Activated T-cell treated with anti-CD3 and anti-CD28 coated beads, Interleukin-2, amount 50 U/mL, for 48 hours (primary cell): ENCODE data around the gene NHEJ1.
A peak's percentile ranks its signal among the peaks of the same experiment; 100 is the strongest.

Source experiments
- DNase-seq, 2 experiments: peaks; one replicate each; pipeline ENCODE4 v3.0.0-alpha.2; 2020

NHEJ1 gene

DNA sequence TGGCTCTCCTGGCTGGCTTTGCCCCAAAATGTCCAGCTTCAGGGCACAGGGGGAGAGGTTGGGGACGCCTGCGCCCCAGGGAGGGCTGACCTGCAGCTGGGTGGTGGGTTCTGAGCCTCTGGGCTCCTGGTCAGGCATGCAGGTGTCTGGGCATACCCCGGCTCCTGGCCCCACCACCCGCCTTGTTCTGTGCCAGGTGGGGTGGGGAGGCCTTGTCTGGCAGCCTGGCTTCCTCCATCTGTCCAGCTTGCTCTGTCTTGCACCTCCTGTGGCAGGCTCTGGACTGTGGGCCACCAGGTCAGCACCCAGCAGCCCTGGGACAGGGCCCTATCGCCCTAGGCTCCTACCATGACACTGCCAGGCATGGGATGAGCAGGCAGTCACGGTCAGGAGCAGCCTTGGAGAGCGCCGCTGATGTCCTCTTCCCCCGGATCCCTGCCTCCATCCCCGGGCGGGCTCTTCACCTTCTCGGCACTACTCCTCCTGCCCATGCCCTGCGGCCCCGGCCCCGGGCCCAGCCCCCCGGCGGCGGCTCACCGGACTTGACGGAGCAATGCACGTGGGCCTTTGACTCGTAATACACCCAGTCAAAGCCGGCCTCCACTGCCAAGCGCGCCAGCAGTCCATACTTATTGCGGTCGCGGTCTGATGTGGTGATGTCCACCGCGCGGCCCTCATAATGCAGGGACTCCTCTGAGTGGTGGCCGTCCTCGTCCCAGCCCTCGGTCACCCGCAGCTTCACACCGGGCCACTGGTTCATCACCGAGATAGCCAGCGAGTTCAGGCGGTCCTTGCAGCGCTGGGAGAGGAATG is 103.5 kb downstream of the NHEJ1 start:
- peak in 1 of 2 experiments; percentile 23 for DNase-seq

GRCh38 chr2:219056176-219056895 is 104.3 kb downstream of the NHEJ1 start:
- no peak for DNase-seq

DNA sequence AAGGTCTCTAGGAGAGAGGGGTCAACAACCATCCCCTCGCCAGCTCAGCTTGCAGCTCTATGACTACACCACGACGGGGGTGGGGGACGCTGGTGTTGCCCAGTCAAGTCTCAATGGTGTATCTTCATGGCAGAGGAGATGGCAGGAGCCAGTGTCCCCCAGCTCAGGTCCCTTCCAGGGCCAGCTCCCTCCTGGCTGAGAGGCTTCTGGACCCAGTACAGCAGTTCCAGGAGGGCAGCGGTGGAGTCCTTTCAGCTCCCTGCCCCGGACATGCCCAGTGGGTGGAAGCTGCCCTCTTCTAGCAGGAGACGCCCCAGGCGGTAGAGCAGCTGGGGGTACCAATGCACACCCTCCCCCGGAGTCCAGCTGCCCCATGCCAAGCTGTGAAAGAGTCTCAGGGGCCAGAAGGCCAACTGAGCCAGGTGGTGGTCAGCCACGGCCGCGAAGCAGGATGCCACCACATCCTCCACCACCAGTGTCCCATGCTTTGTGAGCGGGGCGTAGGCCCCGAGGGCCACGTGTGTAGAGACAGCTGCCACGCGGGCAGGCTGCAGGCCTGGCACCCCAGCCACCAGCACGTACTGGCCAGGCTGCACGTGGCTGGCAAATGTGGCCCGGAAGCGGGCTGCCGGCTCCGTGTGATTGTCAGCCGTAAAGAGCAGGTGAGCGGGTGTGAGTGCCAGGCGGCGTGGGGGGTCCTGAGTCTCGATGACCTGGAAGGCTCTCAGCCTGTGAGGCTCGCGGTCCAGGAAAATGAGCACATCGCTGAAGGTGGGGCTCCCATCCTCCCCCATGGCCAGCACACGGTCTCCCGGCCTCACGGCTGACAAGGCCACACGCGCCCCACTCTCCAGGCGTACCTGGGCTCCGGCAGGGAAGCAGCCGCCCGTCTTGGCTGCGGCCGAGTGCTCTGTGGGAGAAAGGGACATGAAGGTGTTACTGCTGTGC is 105.4 kb downstream of the NHEJ1 start:
- DNase-seq: no peak

- DNase-seq: no peak
Measured at GRCh38 chr2:219049282-219049681, 111.3 kb downstream of the NHEJ1 start.

DNA sequence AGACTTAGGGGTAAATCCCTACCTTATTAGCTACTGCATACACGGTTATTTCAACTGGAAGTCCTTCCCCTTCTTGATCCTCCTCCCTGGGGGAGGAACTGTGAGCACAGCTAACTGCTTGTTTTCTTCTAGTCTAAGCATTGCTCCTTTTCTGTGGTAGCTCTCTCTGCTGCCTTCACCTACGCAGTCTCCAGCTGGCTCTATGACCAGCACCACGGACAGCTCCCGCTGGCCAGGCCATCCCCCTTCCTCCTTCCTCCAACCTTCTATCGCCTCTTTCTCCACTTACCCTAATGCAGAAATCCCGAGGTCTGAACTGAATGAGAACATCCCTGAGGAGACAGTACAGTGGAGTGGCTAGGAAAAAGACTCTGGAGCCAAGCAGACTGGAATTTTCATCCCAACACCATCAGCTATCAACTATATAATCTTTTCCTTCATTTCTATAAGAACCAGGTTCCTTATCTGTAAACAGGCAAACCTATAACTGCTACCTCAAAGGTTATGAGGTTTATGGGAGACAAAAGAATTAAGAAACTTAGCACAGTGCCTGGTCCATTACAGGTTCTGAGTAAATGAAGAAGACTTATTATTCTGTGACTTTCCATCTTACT is 114.6 kb downstream of the NHEJ1 start:
- DNase-seq: peak in 1 of 2 experiments; percentile 44

GRCh38 chr2:219042750-219043149 is 117.9 kb downstream of the NHEJ1 start:
- DNase-seq: no peak

DNA sequence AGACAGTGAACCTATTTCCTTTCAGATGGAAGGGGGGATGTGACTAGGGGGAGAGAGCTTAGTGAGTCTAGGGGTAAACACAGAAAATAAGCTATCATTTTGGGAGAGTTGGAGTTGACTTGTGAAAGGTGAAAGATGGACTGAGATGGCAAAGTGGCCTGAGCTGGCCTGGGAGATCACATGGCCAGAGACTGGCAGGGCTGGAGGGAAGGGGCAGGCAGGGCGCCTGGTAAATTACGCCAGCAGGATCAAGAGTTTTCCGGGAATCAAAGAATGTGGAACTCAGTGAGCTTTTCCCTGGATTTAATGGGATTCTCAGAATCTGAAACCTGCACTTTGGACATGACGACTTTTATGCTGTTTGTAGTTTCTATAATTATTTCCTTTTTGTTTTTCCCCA is 118.5 kb downstream of the NHEJ1 start:
- DNase-seq: no peak

DNA sequence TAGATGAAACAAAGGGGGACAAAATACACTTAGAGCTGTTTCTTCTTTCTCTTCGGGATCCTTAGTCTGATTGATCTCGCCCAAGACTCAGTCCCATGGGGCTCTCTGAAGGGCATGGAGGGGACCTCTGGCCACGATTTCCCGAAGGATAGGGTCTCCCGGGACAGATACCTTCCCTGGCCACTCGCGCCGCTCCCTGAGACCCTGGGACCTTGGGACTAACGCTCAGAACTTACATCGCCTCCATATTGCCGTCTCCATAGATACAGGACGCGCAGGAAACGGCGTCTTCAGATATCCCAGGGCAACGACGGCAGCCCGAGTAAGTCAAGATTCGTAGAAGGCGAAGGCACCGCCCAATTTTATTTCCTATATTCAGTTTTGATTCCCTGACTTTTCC is 119.4 kb downstream of the NHEJ1 start, which contains the start of gene CFAP65:
CFAP65 (minus strand) TSS at position 265 of the 400 bp plus-strand sequence. CDS start 2,468 bp downstream, outside the sequence.
- peak; percentile 47 to 51 for DNase-seq

DNA sequence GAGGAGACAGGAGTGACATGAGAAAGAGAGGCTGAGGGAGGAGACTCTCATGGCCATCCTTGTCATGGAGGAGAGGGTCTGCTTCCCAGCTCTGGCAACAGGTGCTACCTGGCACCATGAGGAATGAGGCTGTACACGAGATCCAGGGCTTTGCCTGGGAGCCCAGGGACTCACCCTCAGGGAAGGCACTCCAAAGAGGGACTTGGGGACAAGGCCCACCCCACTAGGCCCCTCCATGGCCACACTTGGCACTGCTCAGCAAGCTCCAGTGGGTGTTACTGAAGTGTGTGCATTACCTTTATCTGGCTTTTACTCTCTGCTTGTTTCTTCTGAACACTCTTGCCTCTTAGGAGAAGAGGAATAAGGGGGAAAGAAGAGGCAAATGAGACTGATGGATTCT is 122.0 kb downstream of the NHEJ1 start:
- DNase-seq: no peak

GRCh38 chr2:219037783-219038499 is 122.7 kb downstream of the NHEJ1 start:
- DNase-seq: no peak

DNA sequence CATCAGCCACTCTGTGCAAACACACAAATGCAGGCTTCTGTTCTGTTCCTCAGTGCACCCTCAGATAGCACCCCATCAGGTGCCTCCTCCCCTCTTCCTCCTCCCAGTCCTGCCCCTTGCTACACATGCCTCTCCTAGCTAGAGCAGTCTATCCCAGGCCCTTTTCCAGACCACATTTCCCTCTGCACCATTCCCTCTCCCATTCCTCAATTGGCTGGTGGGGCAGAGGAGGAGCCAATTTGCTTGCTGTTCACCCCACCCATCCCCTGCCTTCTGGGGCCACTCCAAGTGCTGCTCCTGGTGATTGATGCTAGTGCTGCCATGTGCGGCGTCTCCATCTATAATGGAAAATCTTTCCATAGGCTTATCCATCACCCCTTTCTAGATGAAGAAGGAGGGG is 124.7 kb downstream of the NHEJ1 start:
- DNase-seq: no peak

- DNase-seq: no peak
Measured at GRCh38 chr2:219034823-219035222, 125.8 kb downstream of the NHEJ1 start.

- no peak for DNase-seq
Measured at GRCh38 chr2:219032051-219032745, 128.4 kb downstream of the NHEJ1 start.

DNA sequence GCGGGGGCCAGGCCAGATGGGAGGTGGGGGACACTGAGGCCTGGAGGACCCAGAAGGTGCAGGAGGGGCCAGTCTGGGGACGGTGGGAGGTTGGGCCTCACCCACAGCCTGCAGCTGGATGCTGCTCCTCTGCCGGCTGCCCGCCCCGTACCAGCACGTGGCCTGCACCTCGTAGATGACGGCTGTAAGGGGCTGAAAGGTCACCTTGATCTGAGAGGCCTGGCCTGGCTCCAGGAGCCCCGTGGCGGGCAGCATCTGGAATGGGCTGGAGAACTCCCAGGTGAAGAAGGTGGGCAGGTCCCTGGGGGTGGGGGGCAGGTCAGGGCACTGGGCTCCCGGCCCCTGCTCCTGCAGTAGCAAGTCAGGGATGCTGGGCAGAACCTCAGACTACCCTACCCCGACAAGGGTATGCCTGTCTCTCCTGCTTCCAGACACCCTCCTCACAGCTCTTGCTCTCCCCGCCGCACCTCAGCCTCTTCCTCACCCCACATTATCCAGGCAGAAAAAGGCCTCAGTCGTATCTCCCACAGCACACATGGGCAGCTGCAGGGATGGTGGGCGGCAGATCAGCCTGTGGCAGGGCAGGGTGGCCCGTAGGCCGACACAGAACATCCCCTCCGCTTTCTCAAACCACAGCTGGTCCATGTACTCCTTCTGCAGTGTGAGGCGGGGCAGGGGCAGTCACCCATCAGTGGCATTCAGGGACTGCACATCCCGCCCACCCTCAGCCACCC is 129.4 kb downstream of the NHEJ1 start:
- no peak for DNase-seq

DNA sequence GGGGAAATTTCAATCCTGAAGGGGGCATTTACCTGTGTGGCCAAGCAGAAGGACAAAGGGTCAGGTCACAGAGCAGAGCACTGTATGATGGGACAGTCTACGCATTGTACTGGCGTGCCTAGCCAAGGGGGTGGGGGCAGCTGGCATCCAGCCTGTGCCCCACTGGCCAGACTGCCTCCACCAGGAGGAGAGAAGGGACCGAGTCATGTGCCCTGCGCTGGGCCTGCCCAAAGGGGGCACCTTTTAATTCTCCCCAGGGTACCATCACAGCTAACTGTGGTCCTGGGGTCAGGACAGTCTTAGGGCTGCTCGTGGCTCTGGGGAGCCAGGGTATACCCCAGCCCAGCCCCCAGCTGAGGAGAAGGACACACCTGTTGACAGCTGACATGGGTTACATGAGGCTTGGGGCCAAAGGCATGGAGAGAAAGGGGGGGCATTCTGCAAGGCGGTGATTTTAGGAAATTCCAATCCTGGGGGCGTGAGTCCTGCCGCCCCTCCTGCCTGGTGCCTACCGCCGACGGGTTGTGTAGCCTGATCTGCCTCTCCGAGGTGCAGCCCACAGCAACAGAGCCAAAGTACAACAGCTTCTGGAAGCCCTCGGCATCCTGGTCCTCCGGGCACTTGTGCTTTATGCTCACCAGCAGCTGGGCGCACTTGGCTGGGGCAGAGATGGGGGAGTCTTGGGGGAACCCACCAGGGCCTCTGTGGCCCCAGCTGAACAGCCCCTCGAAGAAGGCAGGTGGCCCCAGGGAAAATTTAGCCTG is 130.3 kb downstream of the NHEJ1 start:
- DNase-seq: no peak

DNA sequence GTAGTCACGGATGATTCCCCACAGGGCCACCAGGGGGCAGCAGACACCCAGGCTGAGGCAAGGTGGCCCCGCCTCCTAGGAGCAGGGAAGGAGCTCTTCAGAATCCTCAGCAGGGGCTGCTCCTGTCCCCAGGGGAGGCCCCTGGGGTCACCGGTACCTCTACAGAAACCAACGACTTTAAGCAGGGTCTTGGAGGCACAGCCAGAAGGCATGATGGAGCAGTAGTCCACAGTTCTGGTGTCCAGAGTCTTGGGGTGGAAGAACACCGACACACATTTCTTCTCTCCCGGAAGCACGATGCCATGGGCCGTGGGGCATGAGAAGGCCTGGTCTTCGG is 130.8 kb downstream of the NHEJ1 start:
- peak; percentile 84 to 85 for DNase-seq

DNA sequence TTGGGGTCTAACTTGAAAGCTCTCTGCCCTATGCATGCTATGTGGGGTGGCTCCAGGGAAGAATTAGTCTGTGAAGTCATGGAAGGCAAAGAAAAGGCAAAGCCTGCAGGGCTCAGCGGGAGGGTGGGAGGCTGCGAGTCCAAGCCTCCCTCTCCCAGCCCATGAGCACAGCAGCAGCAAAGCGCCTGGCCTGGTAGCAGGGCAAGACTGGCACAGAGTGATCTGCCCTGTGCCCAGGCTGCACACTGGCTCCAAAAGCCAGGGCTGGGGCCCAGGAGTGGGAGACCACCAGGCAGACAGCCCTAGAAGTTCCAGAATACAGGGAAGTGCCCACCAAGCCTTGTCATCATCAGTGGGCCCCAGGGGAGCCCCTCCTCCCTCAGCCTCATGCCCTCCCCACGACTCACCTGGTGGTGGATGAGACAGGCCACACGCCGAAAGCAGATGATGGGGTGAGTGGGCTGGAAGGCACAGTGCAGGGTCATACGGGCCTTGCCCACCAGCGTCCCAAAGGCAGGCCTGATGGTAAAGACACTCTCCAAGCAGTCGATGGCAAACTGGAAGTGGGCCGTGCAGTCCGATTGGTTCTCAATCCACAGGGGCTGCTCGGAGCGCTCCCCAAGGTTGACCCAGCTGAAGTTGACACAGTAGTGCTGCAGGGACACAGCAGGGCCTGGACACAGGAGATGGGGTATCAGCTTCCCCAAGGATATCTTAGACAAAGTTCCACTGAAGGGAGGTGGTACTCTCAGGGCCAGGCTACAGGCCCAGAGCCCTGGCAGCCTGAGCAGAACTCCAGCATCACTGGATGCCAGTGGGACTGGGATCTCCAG is 131.4 kb downstream of the NHEJ1 start:
- DNase-seq: no peak

DNA sequence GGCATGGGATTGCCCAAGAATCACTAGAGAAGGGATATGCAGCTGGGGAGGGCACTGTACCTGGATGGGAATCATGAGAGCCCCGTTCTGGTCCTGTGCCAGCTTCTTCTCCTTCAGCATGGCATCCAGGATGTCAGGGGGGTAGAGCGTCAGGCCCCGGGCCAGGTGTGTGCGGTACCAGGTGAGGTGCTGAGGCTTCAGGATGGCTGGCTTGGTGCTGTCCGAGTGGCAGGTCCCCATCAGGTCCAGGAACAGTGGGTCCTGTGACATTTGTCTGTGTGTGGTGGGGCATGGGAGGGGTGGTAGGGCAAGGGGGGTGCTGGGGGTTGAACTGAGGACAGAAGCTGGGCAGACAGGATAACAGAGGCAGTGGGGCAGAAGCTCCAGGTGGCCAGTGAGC is 132.5 kb downstream of the NHEJ1 start:
- DNase-seq: no peak

- no peak for DNase-seq
Measured at GRCh38 chr2:219027511-219028055, 133.0 kb downstream of the NHEJ1 start.
